Activated CD4-positive, alpha-beta T cell treated with anti-CD3 and anti-CD28 coated beads for 36 hours (primary cell): ENCODE results near the gene GALNT10. TPM values are rescaled to one million over a fixed set of nuclear protein-coding genes. Genes with fewer than 3 reads are reported as not detected.

Source experiments
- ATAC-seq: fragments of 200-7000 bp; cut with Tn5 transposase; one replicate; pipeline ENCODE4 v1.10.0; 2021; ENCODE audit warnings: mild to moderate bottlenecking, moderate library complexity
- CTCF ChIA-PET: fragments of 350-600 bp; sonication (Branson Sonifier 250); formaldehyde crosslinking; loops from one replicate; lab custom pipeline; 2021; ENCODE audit warnings: antibody characterized with exemption; lab: Charles Lee
- POLR2A ChIA-PET: fragments of 350-600 bp; sonication (Branson Sonifier 250); formaldehyde crosslinking; loops from one replicate; lab custom pipeline; 2021; ENCODE audit warnings: antibody characterized with exemption, inconsistent platforms; lab: Charles Lee
- DNase-seq: peaks from one replicate; pipeline ENCODE4 v3.0.0-alpha.2; 2020
- H3K27ac Mint-ChIP-seq: one replicate; pipeline ENCODE4 v1.8.0; 2021; ENCODE audit warnings: mixed read lengths
- H3K27me3 Mint-ChIP-seq: one replicate; pipeline ENCODE4 v1.8.0; 2021; ENCODE audit warnings: mixed read lengths
- H3K36me3 Mint-ChIP-seq: one replicate; pipeline ENCODE4 v1.8.0; 2021; ENCODE audit warnings: low read depth, mixed read lengths
- H3K4me1 Mint-ChIP-seq: one replicate; pipeline ENCODE4 v1.8.0; 2021; ENCODE audit warnings: mixed read lengths
- H3K4me3 Mint-ChIP-seq: one replicate; pipeline ENCODE4 v1.8.0; 2021; ENCODE audit warnings: mild to moderate bottlenecking, moderate library complexity, mixed read lengths
- H3K9me3 Mint-ChIP-seq: one replicate; pipeline ENCODE4 v1.8.0; 2021; ENCODE audit warnings: low read depth, mixed read lengths
- intact Hi-C, 2 experiments: fragments of 100-400 bp; cut with DNase I in 1 of 2; cut with micrococcal nuclease in 1 of 2; formaldehyde crosslinking; loops; one replicate each; pipeline versions ENCODE4 v1.14.2 to v1.15.1; 2022 to 2024; cut with DNase I, micrococcal nuclease
- total RNA-seq, 2 experiments: library from RNA; stranded (reverse); gene quantifications; one replicate each; pipeline ENCODE4 v1.2.3, GENCODE V29; 2021

The GALNT10 gene
- total RNA-seq, 2 experiments from 2014 or later, result 29.9 to 49.1 TPM

DNA sequence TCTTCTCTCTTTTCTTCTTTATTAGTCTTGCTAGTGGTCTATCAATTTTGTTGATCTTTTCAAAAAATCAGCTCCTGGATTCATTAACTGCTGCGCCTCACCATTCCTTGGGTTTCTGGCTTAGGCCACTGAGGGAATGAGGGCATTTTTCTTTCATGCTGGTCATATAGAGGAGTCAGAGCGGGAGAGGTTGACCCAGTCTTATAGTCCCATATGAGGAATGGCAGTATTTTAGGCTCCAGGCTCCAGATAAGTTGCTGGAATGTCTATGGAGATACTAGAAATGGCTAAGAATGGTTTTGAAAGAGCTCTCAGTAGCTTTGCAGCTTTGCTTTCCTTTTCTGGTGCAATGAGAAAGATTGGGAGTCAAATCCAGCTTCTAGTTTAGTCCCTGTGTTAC, 58.2 kb downstream of the GALNT10 start:
- POLR2A ChIA-PET, result no interaction called here
- CTCF ChIA-PET, result interaction anchor here (0.6 kb wide), 1 partner anchor 13 kb away, joined by 3 read pairs; no protein-coding TSS in a partner anchor

DNA sequence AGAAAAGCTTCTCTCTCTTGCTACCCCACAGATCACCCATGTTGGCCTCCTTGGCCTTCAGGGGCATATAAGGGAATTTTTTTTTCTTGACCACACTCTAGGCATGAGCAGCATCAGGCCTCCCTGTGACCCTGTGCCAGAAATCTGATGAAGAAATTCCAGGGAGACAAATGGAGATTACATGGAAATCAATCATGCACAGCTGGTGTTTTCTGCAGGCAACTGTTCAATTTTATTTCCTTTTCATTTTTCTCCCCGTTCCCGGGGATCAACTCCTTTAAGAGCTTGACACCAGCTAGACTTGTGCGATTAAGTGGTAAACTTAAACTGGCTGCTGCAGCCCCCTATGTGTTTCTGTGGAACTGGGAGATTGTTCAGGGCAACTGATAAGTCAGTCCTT, 59.3 kb downstream of the GALNT10 start:
- intact Hi-C loops, result no loop called here
- ATAC-seq (no peak), DNase-seq (no peak)
- peaks cover 12% of the 10 kb centered on the region for H3K9me3 Mint-ChIP-seq
- H3K36me3 Mint-ChIP-seq, result peaks cover 24% of the 10 kb centered on the region
- POLR2A ChIA-PET, result interaction anchor here (0.7 kb wide), 1 partner anchor 353 kb away, joined by 3 read pairs; no protein-coding TSS in a partner anchor
- no peak overlapping the region for H3K4me3 Mint-ChIP-seq
- peaks cover 3% of the 10 kb centered on the region for H3K4me1 Mint-ChIP-seq
- H3K27me3 Mint-ChIP-seq, result no peaks in the 10 kb centered on the region
- no peak overlapping the region for H3K27ac Mint-ChIP-seq
- CTCF ChIA-PET, result no interaction called here

More for the DNA sequence above, 58.2 kb downstream of the GALNT10 start:
- DNase-seq (no peak), ATAC-seq (no peak)
- Mint-ChIP-seq H3K27me3 (no peaks in the 10 kb centered on the region), H3K27ac (no peak overlapping the region), H3K36me3 (peaks cover 21% of the 10 kb centered on the region), H3K4me3 (no peak overlapping the region), H3K4me1 (peaks cover 5% of the 10 kb centered on the region), H3K9me3 (peaks cover 14% of the 10 kb centered on the region)
- intact Hi-C loops, result no loop called here

DNA sequence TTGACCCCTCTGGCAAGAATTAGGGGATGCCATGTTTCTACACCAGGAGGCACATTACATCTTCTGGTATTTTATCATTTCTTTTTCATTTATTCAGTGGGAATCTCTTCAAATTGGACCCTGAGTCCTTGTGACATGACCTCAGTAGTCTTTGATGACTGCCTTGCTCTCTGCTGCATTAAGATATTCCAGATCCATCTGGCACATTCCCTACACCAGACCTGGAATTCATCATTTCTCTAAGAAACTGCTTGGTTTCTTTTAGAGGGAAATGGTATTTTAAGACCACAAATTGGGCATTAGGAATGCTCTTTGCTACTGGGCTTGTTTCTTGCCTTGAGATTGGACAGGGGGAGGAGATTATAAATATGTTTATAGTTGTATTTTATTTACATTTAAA, 61.0 kb downstream of the GALNT10 start:
- CTCF ChIA-PET, result no interaction called here
- H3K27ac Mint-ChIP-seq, result no peak overlapping the region

GRCh38 chr5:154253807-154254206, 63.3 kb downstream of the GALNT10 start:
- Mint-ChIP-seq H3K4me1 (no peaks in the 10 kb centered on the region), H3K4me3 (no peak overlapping the region), H3K36me3 (peaks cover 30% of the 10 kb centered on the region), H3K27ac (no peak overlapping the region), H3K27me3 (no peaks in the 10 kb centered on the region), H3K9me3 (peaks cover 10% of the 10 kb centered on the region)
- CTCF ChIA-PET, result no interaction called here
- DNase-seq, result no peak
- ATAC-seq, result no peak
- POLR2A ChIA-PET, result no interaction called here
- intact Hi-C loops, result no loop called here

More for the DNA sequence above, 61.0 kb downstream of the GALNT10 start:
- DNase-seq, result no peak
- H3K4me1 Mint-ChIP-seq, result no peaks in the 10 kb centered on the region
- no peaks in the 10 kb centered on the region for H3K27me3 Mint-ChIP-seq
- peaks cover 10% of the 10 kb centered on the region for H3K9me3 Mint-ChIP-seq
- POLR2A ChIA-PET, result no interaction called here
- H3K4me3 Mint-ChIP-seq, result no peak overlapping the region
- H3K36me3 Mint-ChIP-seq, result peaks cover 26% of the 10 kb centered on the region
- intact Hi-C loops, result no loop called here
- ATAC-seq, result no peak

- Mint-ChIP-seq H3K27ac (no peak overlapping the region), H3K9me3 (peaks cover 10% of the 10 kb centered on the region), H3K27me3 (no peaks in the 10 kb centered on the region), H3K4me3 (no peak overlapping the region), H3K4me1 (no peaks in the 10 kb centered on the region), H3K36me3 (peaks cover 32% of the 10 kb centered on the region)
- DNase-seq (no peak), ATAC-seq (no peak)
- intact Hi-C loops, result no loop called here
- CTCF ChIA-PET, result no interaction called here
- POLR2A ChIA-PET, result interaction anchor here (0.7 kb wide), 1 partner anchor 118 kb away, joined by 3 read pairs; no protein-coding TSS in a partner anchor
These were observed 64.4 kb downstream of the GALNT10 start for GRCh38 chr5:154254896-154255295.

- H3K36me3 Mint-ChIP-seq, result peaks cover 28% of the 10 kb centered on the region
- intact Hi-C loops, result no loop called here
- H3K4me3 Mint-ChIP-seq, result no peak overlapping the region
- peaks cover 7% of the 10 kb centered on the region for H3K9me3 Mint-ChIP-seq
- H3K27me3 Mint-ChIP-seq, result no peaks in the 10 kb centered on the region
- DNase-seq (no peak), ATAC-seq (no peak)
- H3K27ac Mint-ChIP-seq, result no peak overlapping the region
- no peaks in the 10 kb centered on the region for H3K4me1 Mint-ChIP-seq
- CTCF ChIA-PET, result interaction anchor here (0.6 kb wide), 2 partner anchors 41 to 369 kb away, joined by 3 to 4 read pairs; no protein-coding TSS in a partner anchor
- POLR2A ChIA-PET, result no interaction called here
These were observed 66.5 kb downstream of the GALNT10 start for GRCh38 chr5:154257046-154257445.

DNA sequence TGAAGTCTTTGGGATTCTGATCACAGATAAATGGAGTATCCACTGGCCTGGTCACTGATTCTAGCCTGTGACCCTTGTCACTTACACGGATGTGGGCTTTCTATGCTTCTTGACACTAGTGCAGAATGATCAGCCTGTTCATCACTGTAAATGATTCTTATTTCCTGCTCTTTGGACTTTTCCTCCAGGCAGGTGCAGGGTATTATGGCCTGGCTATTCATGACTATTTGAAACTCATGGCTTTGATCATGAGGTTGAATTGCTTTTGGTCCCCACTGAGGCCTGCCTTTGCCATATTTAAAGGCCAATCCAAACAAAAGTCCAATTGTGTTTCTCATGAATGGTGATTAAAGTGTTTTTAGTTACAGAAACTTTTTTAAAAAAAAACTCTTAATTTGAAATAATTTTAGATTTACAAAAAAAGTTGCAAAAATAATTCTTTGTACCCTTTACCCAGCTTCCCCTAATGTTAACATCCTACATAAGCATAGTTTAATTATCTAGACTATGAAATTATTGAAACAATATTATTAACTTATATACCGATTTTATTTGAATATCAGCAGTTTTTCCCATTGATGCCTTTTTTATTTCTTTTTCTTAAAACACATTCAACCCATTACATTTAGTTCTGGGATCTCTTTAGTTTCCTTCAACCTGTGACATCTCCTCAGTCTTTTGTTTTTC, 68.1 kb downstream of the GALNT10 start:
- no peak overlapping the region for H3K4me3 Mint-ChIP-seq
- H3K4me1 Mint-ChIP-seq, result no peaks in the 10 kb centered on the region
- CTCF ChIA-PET, result no interaction called here
- DNase-seq (no peak), ATAC-seq (no peak)
- intact Hi-C loops, result no loop called here
- no peaks in the 10 kb centered on the region for H3K9me3 Mint-ChIP-seq
- no peak overlapping the region for H3K27ac Mint-ChIP-seq
- H3K36me3 Mint-ChIP-seq, result peaks cover 28% of the 10 kb centered on the region
- H3K27me3 Mint-ChIP-seq, result no peaks in the 10 kb centered on the region
- POLR2A ChIA-PET, result no interaction called here

DNA sequence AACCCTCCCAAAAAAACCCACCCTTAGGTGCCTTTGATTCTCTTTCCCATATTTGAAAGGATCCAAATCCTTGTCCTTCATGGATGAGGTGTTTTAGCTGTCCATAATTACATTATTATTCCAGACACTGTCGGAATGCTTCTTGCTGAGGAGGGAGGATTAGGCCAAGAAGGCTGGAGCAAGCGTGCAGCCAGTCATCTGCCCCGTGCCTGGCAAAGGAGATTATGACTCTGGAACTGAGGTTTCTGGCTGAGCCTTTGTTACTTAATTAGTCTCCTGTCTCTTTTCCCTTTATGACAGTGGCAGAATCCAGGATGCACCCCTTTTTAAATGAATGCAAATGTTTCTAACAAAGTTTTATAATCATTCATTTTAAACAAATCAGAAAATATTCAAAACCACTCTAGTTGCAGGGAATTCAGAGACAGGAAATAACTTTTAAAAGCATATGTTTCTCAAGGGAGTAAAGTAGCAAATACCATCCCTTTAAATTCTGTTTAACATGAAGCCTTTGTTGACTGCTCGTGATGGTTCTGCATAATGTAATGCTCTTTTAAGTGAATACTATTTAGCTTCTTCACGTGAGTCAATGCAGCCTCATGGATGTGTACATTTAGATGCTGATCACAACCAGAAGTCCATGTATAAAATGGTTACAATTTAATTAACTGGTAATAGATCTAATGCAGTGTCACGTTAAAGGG, 69.8 kb downstream of the GALNT10 start:
- CTCF ChIA-PET, result no interaction called here
- Mint-ChIP-seq H3K36me3 (peaks cover 19% of the 10 kb centered on the region), H3K4me3 (no peak overlapping the region), H3K9me3 (no peaks in the 10 kb centered on the region), H3K27ac (no peak overlapping the region), H3K4me1 (no peaks in the 10 kb centered on the region), H3K27me3 (no peaks in the 10 kb centered on the region)
- no peak for ATAC-seq
- DNase-seq, result no peak
- POLR2A ChIA-PET, result no interaction called here
- intact Hi-C loops, result no loop called here

GRCh38 chr5:154262342-154262741, 71.8 kb downstream of the GALNT10 start:
- ChIA-PET POLR2A (no interaction called here), CTCF (interaction anchor here (0.6 kb wide), 1 partner anchor 23 kb away, joined by 3 read pairs; no protein-coding TSS in a partner anchor)
- intact Hi-C loops, result no loop called here
- Mint-ChIP-seq H3K27ac (no peak overlapping the region), H3K4me3 (no peak overlapping the region), H3K36me3 (peaks cover 16% of the 10 kb centered on the region), H3K27me3 (no peaks in the 10 kb centered on the region), H3K9me3 (no peaks in the 10 kb centered on the region), H3K4me1 (no peaks in the 10 kb centered on the region)
- DNase-seq, result no peak
- ATAC-seq, result no peak

- ChIA-PET CTCF (no interaction called here), POLR2A (no interaction called here)
- no peak for ATAC-seq
- Mint-ChIP-seq H3K4me3 (no peak overlapping the region), H3K27me3 (no peaks in the 10 kb centered on the region), H3K27ac (no peak overlapping the region), H3K36me3 (peaks cover 12% of the 10 kb centered on the region), H3K4me1 (no peaks in the 10 kb centered on the region), H3K9me3 (no peaks in the 10 kb centered on the region)
- no peak for DNase-seq
- intact Hi-C loops, result no loop called here
These were observed 74.1 kb downstream of the GALNT10 start for GRCh38 chr5:154264549-154265196.

DNA sequence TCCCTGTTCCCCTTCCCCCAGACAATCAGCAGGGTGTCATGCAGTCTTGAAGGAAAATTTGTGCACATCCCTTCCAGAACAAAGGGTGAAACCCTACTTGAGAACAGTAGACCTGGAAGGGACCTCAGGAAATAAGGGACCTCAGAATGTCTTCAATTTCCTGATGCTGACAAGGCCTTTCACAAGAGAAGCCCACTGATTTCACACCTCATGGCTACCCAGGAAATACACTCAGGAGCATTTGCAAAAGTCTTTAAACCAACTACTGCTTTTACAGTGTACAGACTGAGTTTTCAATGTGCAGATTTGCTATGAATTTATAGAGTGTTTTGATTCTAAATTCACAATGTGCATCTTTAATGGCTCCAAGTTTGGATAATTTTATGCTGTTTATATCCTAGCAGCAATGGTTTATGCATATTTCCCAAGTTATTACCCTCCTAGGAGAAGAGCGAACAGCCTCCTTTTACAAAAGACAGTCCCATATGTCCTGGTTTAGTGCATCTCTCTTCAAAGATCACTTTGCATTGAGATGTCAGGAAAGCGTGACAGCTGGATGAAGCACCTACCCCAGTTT, 74.8 kb downstream of the GALNT10 start:
- CTCF ChIA-PET, result no interaction called here
- DNase-seq (no peak), ATAC-seq (no peak)
- peaks cover 12% of the 10 kb centered on the region for H3K36me3 Mint-ChIP-seq
- no peak overlapping the region for H3K27ac Mint-ChIP-seq
- H3K27me3 Mint-ChIP-seq, result no peaks in the 10 kb centered on the region
- intact Hi-C loops, result no loop called here
- H3K9me3 Mint-ChIP-seq, result no peaks in the 10 kb centered on the region
- POLR2A ChIA-PET, result no interaction called here
- no peak overlapping the region for H3K4me3 Mint-ChIP-seq
- no peaks in the 10 kb centered on the region for H3K4me1 Mint-ChIP-seq
